Cardiac fibroblast (primary cell): Measurements from ENCODE around the gene PHLDB3.
"Not testable (repeated sequence)": the region's sequence is repeated elsewhere in the genome, so short reads cannot be mapped to it uniquely, and the experiment has no call there.

ENCODE experiments used
- DNase-seq, 2 donors: peaks; one replicate each; pipeline versions ENCODE4 v3.0.0 to v3.0.0-alpha.2; 2010; ENCODE audit warnings: low read depth in 2 of 2
- H3K4me3 ChIP-seq, 2 donors: replicated peaks in 1 of 2; 1 replicate in 1 of 2; 2 replicates in 1 of 2; pipeline ENCODE4 v1.5.1; 2011; ENCODE audit warnings: low read depth in 2 of 2, low read length in 2 of 2, mild to moderate bottlenecking in 2 of 2, moderate library complexity in 1 of 2
- TF ChIP-seq, protein P1 (sequence below): IDR thresholded peaks from one replicate; pipeline ENCODE4 v1.5.1; 2011; ENCODE audit warnings: low read depth, mild to moderate bottlenecking, low read length, inconsistent platforms

PHLDB3 gene

DNA sequence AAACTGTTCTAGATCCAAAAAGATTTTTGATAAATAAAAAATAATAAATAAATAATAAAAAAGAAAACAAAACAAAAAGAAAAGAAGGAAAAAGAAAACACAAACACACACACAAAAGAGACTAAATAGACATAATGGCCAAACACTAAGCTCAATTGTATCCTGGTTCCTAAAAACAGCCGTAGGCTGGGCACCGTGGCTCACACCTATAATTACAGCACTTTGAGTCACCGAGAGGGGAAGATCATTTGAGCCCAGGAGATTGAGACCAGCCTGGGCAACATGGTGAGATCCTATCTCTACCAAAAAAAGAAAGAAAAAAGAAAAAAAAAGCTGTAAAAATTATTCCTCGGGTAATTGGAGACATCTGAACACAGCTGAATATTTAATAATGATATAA, 13.5 kb upstream of the PHLDB3 start:
- TF ChIP-seq, protein P1, sequence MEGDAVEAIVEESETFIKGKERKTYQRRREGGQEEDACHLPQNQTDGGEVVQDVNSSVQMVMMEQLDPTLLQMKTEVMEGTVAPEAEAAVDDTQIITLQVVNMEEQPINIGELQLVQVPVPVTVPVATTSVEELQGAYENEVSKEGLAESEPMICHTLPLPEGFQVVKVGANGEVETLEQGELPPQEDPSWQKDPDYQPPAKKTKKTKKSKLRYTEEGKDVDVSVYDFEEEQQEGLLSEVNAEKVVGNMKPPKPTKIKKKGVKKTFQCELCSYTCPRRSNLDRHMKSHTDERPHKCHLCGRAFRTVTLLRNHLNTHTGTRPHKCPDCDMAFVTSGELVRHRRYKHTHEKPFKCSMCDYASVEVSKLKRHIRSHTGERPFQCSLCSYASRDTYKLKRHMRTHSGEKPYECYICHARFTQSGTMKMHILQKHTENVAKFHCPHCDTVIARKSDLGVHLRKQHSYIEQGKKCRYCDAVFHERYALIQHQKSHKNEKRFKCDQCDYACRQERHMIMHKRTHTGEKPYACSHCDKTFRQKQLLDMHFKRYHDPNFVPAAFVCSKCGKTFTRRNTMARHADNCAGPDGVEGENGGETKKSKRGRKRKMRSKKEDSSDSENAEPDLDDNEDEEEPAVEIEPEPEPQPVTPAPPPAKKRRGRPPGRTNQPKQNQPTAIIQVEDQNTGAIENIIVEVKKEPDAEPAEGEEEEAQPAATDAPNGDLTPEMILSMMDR: no peak
- no peak for DNase-seq

DNA sequence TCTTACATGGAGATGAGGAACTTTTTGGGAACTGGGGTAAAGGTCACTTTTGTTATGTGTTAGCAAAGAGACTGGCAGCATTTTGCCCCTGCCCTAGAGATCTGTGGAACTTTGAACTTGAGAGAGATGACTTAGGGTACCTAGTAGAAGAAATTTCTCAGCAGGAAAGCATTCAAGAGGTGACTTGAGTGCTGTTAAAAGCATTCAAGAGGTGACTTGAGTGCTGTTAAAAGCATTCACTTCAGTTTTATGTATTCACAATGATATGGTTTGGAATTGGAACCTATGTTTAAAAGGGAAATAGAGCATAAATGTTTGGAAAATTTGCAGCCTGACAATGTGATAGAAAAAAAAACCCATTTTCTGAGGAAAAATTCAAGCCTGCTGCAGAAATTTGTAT, 7.9 kb upstream of the PHLDB3 start:
- H3K4me3 ChIP-seq, DNase-seq: not testable (repeated sequence)

More for the DNA sequence above, 13.5 kb upstream of the PHLDB3 start:
- no peak overlapping the region for H3K4me3 ChIP-seq

GRCh38 chr19:43511324-43511723, 6.8 kb upstream of the PHLDB3 start:
- H3K4me3 ChIP-seq: no peak overlapping the region
- no peak for DNase-seq
- TF ChIP-seq, protein P1: no peak

DNA sequence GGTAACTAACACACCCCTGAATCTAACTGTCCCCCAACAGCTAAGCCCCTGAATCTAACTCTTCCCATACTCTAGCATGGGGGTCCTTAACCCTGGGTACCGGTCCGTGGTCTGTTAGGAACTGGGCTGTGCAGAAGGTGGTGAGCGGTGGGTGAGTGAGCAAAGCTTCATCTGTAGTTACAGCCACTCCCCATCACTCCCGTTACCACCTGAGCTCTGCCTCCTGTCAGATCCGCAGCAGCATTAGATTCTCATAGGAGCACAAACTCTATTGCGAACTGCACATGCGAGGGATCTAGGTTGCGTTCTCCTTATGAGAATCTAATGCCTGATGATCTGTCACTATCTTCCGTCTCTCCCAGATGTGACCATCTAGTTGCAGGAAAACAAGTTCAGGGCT, 6.2 kb upstream of the PHLDB3 start:
- TF ChIP-seq, protein P1: no peak
- no peak overlapping the region for H3K4me3 ChIP-seq
- no peak for DNase-seq

DNA sequence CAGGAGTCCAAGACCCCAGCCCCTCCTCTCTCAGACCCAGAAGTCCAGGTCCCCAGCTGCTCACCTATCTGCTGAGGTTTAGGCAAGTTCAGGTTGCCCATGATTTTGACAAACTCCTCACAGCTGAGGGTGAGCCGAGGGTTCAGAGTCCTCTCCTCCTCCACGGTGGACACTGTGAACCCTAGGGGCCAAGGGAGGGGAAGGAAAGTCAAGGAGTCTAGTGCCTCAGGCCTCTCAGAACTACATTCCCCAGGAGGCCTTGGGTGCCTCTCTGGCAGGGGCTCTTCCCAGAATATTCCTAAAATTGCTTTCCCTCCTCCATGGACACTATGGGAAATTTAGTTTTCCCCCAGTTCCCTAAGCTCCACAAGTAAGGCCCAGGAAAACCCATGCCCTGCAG, 3.3 kb upstream of the PHLDB3 start:
- no peak overlapping the region for H3K4me3 ChIP-seq
- TF ChIP-seq, protein P1: no peak
- DNase-seq: no peak

DNA sequence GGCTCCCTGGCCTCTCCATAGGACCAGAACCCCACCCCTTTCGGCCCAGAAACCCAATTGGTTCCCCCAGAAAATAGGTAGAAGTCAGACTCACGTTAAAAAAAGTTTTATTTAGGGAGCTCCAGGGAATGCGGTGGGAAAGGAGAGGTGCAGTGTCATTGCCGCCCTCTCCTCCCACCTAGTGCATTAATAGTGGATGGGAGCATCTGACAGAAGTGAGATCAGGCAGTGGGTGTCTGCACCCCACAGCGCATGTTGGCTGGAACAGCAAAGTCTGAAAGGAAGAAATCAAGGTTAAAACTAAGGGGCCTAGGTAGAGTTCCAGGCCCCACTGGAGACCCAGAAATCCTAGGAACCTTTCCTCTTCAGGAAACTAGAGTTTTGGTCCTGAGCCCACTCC, 2.1 kb upstream of the PHLDB3 start:
- H3K4me3 ChIP-seq: no peak overlapping the region
- TF ChIP-seq, protein P1: no peak
- DNase-seq: no peak

GRCh38 chr19:43505941-43506340, 1.4 kb upstream of the PHLDB3 start:
- no peak overlapping the region for H3K4me3 ChIP-seq
- TF ChIP-seq, protein P1: no peak
- no peak for DNase-seq

- no peak overlapping the region for H3K4me3 ChIP-seq
- TF ChIP-seq, protein P1: no peak
- DNase-seq: no peak
Observed at GRCh38 chr19:43505186-43505456, 575 bp upstream of the PHLDB3 start.
